B cell (primary cell): ENCODE measurements around the gene ORAI1.

Experiments used
- EZH2 ChIP-seq: IDR thresholded peaks from 2 replicates; pipeline ENCODE4 v1.6.1; 2012; ENCODE audit warnings: borderline replicate concordance, low read depth, mild to moderate bottlenecking, moderate library complexity, low read length; ENCODE audit not compliant: insufficient read depth, poor library complexity, severe bottlenecking
- TF ChIP-seq, protein P1 (sequence below): fragments of 200-600 bp; IDR thresholded peaks from one replicate; pipeline ENCODE4 v1.8.0; 2022; ENCODE audit warnings: antibody characterized with exemption, mild to moderate bottlenecking

DNA sequence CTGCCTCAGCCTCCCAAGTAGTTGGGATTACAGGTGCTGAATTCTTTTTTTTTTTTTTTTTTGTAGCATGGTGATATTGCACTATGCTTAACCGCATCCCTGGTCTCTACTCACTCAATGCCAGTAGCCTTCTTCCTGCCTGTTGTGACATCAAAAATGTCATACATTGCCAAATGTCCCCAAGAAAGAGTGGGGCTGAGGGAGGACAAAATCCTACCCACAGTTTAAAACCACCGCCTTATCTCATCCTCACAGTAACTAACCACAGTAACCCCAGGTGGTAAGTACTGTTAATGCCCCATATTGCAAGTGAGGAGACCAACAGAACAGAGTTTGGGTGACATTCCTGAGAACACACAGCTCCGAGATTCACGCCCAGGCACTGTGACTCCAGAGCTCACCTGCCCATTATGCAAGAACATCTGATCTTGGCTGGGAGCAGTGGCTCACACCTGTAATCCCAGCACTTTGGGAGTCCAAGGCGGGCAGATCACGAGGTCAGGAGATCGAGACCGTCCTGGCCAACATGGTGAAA is 23.6 kb downstream of the ORAI1 start:
- TF ChIP-seq, protein P1, sequence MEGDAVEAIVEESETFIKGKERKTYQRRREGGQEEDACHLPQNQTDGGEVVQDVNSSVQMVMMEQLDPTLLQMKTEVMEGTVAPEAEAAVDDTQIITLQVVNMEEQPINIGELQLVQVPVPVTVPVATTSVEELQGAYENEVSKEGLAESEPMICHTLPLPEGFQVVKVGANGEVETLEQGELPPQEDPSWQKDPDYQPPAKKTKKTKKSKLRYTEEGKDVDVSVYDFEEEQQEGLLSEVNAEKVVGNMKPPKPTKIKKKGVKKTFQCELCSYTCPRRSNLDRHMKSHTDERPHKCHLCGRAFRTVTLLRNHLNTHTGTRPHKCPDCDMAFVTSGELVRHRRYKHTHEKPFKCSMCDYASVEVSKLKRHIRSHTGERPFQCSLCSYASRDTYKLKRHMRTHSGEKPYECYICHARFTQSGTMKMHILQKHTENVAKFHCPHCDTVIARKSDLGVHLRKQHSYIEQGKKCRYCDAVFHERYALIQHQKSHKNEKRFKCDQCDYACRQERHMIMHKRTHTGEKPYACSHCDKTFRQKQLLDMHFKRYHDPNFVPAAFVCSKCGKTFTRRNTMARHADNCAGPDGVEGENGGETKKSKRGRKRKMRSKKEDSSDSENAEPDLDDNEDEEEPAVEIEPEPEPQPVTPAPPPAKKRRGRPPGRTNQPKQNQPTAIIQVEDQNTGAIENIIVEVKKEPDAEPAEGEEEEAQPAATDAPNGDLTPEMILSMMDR: no peak
- no peak for TF ChIP-seq EZH2
